T-helper 22 cell (primary cell): ENCODE data around the gene CDCP1.

Source experiments
- DNase-seq: peaks from one replicate; pipeline ENCODE4 v3.0.0-alpha.2; 2020; ENCODE audit warnings: low read depth

Gene CDCP1

GRCh38 chr3:45110509-45110833, 35.7 kb downstream of the CDCP1 start:
- no peak for DNase-seq

DNA sequence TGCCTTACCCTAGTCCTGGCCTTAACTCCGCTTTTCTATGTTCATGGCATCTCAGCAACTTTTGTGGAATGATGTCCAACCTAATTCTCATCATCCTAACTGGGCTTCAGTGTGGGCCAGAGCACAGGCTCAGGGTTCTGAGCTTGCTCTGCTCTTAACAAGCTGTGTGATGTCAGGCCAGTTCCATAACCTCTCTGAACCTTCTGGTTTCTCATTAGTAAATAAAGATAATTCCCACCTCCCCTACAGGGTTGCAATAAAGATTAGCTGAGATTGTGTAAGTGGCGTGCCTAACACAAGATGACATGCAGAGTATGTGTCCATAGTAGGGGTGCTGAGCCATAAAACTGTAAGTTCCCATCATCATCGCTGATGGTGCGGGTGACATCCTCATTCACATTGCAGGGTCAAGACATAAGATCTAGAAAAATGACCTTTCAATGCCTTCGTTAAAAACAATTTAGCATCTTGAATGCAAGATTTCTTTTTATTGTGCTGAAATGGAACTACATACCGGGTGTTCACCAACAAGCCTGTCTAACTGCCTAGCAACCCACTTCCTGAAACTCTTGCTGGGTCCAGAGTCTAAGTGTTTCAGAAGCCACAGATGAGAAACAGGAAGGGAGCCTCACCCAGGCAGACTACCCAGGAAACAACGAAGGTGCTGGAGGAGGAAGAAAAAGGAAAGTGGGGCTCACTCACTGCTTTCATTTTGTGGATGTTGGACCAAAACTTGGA, 36.2 kb downstream of the CDCP1 start:
- peak; percentile 4 for DNase-seq

DNA sequence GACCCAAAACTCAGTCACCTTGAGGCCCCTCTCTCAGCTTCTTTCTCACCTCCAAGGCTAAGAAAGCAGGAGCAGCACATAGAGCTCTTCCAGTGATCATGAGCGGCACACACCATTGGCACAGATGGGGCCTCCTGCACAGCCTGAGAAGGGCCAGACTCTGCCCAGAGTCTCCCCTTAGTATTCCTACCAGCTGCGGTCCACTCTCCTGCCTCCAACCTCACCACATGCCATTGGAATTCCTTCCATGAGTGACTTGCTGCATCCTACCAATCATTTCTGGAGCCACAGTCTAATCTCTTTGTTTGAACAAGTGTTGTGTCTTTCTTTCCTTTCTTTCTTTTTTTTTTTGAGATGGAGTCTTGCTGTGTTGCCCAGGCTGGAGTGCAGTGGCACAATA, 39.3 kb downstream of the CDCP1 start:
- DNase-seq = no peak

DNA sequence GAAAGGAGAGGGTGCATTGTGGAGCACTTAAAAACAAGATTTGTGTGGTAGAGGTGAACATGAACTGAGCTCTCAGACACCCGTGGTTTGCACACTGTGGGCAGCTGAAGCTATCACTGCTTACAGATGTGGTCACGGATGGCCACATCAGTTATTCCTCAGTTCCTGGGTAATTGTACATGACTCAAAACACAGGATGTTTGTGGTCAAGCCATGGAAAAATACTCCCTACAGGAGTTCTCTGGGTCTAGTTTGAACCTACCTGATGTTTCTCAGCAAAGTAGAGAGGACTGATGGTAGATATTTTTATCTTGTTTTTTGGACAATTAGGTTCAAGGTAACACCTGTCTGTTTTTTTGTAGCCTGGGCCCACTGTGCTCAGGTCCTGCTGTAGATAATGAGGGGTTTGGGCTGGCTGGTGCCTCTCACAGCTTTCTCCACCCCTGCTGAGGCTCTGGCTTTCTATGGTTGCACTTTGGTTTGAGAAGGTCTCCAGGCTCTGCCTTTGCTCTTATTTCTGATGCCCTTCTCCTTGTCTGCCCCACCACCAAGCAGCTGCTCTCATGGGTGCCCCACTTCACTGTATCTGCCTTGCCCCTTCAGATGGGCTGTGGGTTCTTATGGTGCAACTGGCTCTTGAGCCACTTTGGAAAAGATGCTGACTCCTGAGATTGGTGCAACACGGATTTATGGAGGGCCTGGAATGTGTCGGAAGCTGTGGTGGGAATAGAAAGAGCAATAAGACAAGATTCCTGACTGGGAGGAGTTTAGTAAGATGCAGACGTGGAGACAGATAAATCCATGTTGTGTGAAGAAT, 40.1 kb downstream of the CDCP1 start:
- DNase-seq = peak; percentile 50

DNA sequence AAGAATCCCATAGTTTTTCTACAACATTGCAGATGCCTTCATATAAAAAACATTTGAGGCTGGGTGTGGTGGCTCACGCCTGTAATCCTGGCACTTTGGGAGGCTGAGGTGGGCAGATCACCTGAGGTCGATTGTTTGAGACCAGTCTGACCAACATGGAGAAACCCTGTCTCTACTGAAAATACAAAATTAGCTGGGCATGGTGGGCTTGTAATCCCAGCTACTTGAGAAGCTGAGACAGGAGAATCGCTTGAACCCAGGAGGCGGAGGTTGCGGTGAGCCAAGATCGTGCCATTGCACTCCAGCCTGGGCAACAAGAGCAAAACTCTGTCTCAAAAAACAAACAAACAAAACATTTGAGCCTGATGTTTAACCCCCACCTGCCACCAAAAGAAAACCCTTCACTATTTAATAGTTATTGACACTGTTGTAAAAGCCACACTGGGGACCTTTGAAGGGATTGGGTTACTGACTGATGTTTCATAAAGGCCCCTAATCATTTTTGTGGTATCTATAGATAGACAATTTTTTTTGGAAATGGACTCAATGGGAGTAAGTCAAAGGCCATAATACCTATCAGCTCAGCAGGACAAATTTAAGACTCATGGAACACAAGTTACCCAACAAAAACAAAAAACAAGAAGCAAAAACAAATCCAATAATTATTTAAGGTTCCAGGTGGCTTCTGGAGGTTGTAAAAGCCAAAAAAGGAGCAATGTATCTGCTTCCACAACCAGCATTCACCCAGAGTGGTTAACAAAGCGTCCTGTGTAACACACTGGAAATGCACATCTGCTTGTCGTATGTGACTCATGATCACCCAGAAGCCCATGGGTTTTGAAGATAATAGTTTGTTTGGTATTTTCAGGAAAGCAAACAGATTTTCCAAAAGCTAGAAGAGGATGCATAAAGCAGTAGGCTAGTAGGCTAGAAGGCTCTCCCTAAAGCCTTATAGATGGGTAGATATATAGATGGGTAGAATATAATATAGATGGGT, 41.2 kb downstream of the CDCP1 start:
- no peak for DNase-seq

DNA sequence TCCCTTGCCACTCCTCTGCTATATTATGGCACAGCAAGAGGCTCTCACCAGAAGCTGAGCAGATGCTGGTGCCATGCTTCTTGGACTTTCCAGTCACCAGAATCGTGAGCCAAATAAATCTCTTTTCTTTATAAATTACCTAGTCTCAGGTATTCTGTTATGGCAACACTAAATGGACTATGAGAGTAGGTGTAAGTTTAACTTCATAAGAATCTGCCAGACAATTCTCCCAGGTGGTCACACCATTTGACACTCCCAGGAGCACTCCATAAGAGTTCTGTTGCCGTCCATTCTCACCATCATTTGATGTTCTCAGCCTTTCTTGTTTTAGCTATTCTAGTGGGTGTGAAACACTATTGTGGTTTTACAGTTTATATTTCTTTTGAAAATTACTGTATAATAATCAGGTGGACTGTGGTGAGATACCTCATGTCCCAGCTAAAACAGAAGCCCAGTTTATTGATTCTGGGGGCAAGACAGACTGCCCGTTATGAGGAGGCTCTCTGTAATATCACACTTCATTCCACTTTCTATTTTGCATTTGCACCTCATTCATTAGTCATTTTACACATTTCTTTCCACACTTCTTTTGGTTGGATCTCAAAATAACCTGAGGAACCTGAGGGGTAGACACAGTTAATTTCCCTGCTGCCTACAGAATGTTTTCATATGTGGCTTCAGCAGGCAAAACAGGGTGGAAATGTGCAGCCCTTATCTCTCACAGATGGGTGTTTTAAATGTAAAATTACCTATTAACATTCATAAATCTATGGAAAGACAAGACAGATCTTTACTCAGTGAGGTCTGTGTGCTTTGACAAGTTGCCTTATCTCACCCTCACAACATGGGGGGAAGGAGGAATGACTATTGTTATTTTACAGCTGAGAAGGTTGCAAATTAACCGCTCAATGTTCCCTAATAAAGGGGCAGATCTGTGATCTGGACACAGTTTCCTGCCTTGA, 42.1 kb downstream of the CDCP1 start:
- no peak for DNase-seq

DNA sequence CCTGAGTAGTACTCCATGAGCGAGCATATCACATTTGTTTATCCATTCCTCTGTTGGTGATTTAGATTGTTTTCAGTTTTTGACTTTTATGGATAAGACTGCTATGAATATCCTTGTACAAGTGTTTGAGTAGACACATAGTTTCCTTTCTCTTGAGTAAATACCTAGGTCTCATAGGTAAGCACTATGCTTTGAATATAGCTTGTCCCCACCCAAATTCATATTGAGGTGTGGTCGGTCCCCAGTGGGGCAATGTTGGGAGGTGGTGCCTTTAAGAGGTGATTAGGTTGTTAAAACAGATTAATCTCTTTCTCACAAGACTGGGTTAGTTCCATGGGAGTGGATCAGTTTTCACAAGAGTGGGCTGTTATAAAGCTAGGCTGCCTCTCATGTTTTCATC, 42.8 kb downstream of the CDCP1 start:
- no peak for DNase-seq

- DNase-seq = no peak
Observed at GRCh38 chr3:45100981-45101407, 45.2 kb downstream of the CDCP1 start.

- DNase-seq = no peak
Observed at GRCh38 chr3:45098310-45098709, 47.9 kb downstream of the CDCP1 start.

- no peak for DNase-seq
Observed at GRCh38 chr3:45097296-45097883, 48.8 kb downstream of the CDCP1 start.

DNA sequence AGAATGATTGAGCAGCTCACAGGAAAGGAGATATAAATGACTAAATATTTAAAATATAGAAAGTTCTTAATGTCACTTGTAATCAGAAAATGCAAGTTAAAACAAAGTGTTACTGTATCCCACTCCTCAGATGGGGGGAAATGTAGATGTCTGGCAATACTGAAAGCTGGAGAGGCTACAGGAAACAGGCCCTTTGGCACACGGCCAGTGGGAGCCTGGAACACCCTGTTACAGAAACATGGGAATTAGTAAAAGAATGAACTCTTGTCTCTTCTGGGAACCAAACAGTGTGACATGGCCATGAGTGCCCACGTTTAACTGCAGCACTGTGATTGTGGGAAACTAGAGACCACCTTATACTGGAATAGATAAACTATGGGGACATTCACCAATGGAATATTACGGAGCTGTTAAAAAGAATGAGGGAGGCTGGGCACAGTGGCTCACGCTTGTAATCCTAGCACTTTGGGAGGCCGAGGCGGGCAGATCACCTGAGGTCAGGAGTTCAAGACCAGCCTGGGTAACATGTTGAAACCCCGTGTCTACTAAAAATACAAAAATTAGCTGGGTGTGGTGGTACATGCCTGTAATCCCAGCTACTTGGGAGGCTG, 50.2 kb downstream of the CDCP1 start:
- DNase-seq = no peak

- no peak for DNase-seq
Observed at GRCh38 chr3:45093176-45093575, 53.0 kb downstream of the CDCP1 start.

- DNase-seq = no peak
Observed at GRCh38 chr3:45092132-45093031, 53.8 kb downstream of the CDCP1 start.

DNA sequence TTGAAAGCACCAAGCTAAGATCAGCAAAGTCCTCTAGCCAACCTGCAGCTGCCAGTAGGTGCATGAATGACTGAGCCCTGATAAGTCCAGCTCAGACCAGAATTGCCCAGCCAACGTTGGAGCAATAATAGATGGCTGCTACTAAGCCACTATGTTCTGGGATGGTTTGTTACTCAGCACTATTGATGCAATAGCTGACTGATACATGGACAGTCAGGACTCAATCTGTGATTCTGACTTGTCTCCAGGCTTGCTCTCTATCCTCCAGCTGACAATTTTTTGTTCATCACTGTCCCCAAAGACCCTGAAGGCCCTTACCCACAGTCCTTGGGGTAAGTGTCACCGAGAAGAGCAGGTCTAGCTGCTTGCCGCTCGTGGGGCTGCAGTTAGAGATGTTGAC, 55.3 kb downstream of the CDCP1 start:
- DNase-seq = no peak

DNA sequence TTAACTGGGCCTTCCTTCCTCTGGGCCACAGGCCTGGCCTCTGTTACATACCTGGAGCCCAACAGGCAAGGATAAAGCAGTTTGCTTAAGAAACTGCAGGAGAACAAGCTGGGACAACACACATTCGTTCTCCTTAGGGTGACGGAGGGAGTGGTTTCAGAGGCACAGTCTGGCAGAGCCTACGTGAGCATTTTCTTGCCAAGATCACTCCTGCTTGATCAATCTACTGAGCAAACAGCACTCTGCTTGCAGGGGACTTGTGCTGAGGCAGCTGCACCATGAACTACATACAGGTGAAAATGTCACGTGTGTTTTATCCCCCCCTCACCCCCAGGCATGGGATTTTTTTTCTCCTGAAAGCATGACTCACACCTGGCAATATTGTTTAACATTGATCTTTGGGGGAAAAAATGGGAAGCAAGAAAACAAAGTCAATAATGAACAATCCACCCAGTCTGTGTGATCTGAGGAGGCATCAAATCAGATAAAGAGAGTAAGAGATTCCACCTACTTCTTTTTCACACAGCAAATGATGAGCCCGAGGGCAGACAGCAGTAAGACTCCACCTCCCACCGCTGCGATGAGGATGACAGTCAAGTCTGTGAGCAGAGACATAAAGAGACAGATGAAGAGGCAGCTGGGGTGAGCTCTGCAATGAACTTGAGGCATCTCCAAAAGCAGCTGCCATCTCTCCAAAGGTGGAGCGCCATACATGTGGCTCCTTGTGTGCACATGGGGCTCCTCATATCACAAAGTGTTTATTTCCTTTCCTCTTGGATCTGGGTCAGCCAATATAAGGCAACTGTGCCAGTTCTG, 57.4 kb downstream of the CDCP1 start:
- DNase-seq = no peak

GRCh38 chr3:45087155-45087554, 59.0 kb downstream of the CDCP1 start:
- no peak for DNase-seq

DNA sequence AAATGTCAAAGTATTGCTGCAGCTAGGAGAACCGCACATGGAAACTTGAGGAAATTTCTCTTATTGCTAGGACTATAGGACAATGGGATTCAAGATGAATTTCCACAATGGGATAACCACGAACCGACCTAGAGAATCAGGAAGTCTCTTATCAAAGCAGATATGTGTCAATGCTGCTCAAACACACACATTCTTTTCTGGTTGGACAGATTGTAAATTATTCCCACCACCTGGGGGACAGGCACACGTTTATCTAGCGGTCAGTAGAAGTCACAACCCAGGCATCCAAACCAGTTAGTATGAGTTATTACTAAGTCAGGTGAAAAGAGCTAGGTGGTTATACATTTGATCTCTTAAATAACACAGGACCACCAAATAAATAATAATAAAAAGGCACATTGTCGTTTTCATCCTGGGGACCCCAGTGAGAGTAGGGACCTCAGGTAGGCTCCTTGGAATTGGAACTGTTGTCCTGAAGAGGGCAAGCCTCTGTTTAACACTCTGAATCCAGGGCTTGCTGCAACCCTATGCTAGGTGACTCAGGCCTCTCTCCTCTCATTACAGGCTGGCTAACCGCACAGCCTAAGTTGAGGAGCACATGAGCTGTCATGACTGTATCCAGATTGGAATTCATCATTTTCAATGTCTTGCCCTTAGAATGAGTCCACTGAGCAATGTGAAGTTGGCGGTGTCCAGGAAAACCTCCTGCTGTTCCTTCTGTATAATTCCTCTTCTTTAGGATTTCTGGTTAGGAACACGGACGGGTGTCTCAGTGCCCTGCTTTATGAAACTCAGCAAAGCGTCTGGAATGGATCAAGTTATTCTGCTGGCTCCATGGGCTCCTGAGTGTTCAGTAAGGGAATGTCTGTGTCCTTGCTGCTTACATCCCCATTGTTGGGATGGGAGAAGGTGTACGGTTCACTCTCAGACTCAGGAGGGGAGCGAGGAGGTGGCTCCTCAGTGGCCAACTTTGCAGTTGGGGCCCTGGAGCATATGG, 61.1 kb downstream of the CDCP1 start:
- no peak for DNase-seq
